Spleen (tissue), 11 donors: ENCODE results near the gene SHANK1. TPM values are rescaled to one million over a fixed set of nuclear protein-coding genes. Genes with fewer than 3 reads are reported as not detected.

ENCODE experiments used
- DNase-seq: peaks from one replicate; pipeline ENCODE4 v3.0.0-alpha.2; 2020
- H3K27ac ChIP-seq, 8 donors: fragments of 200-600 bp; sonication (generic) in 7 of 8; 1 replicate in 4 of 8; 2 replicates in 4 of 8; pipeline versions ENCODE4 v1.5.0 to v1.8.0; 2016 to 2021; ENCODE audit warnings: inconsistent platforms in 4 of 8, mild to moderate bottlenecking in 4 of 8, moderate library complexity in 1 of 8
- H3K27me3 ChIP-seq, 7 donors: fragments of 200-600 bp; sonication (generic) in 6 of 7; replicated peaks in 1 of 7; 1 replicate in 4 of 7; 2 replicates in 3 of 7; pipeline versions ENCODE4 v1.5.0 to v1.8.0; 2016 to 2021; ENCODE audit warnings: inconsistent platforms in 3 of 7, mild to moderate bottlenecking in 1 of 7
- H3K36me3 ChIP-seq, 6 donors: fragments of 200-600 bp; sonication (generic) in 5 of 6; 1 replicate in 4 of 6; 2 replicates in 2 of 6; pipeline versions ENCODE4 v1.5.0 to v1.8.0; 2016 to 2021; ENCODE audit warnings: inconsistent platforms in 2 of 6
- H3K4me1 ChIP-seq, 6 donors: fragments of 200-600 bp; sonication (generic) in 5 of 6; 1 replicate in 3 of 6; 2 replicates in 3 of 6; pipeline versions ENCODE4 v1.5.0 to v1.8.0; 2016 to 2021; ENCODE audit warnings: inconsistent platforms in 3 of 6
- H3K4me3 ChIP-seq, 8 donors: fragments of 200-600 bp; sonication (generic) in 7 of 8; 1 replicate in 4 of 8; 2 replicates in 4 of 8; pipeline versions ENCODE4 v1.5.0 to v1.8.0; 2016 to 2021; ENCODE audit warnings: inconsistent platforms in 4 of 8, mild to moderate bottlenecking in 4 of 8, moderate library complexity in 2 of 8
- H3K9me3 ChIP-seq, 8 donors: fragments of 200-600 bp; sonication (generic) in 7 of 8; 1 replicate in 4 of 8; 2 replicates in 4 of 8; pipeline versions ENCODE4 v1.5.0 to v1.8.0; 2016 to 2021; ENCODE audit warnings: inconsistent platforms in 4 of 8
- POLR2A ChIP-seq, 3 donors: fragments of 450-650 bp; IDR thresholded peaks; one replicate each; pipeline ENCODE4 v1.5.1; 2017; ENCODE audit warnings: antibody characterized with exemption in 3 of 3, mild to moderate bottlenecking in 1 of 3
- POLR2AphosphoS5 ChIP-seq, 3 donors: sonication (generic); formaldehyde crosslinking; IDR thresholded peaks; one replicate each; pipeline ENCODE4 v1.5.1; 2017; ENCODE audit warnings: antibody characterized with exemption in 3 of 3
- WGBS, 5 donors: extraction: QIAGEN DNeasy Blood & Tissue Kit in 3 of 5; methylation state at CpG; one replicate each; pipeline versions ENCODE4 v1.1.5 to v1.1.7; 2013 to 2018; 5-methylcytosine and 5-hydroxymethylcytosine counted together
- intact Hi-C: fragments of 100-400 bp; cut with DNase I; formaldehyde crosslinking; loops from one replicate; pipeline ENCODE4 v1.15.0; 2023; ENCODE audit warnings: low total_unique reads
- polyA plus RNA-seq, 3 donors: library from polyadenylated mRNA; stranded (reverse); fragments of 200-250 nt; gene quantifications; one replicate each; pipeline ENCODE4 v1.2.1, GENCODE V29; 2013
- total RNA-seq, 7 donors: library from RNA; depleted of rRNA in 3 of 7; stranded (reverse); fragments of >200 nt in 3 of 7; fragmentation: NEBNext Ultra II Directional in 4 of 7; extraction: Animal tissue kit (Norgen Biotek cat#: 25700) in 4 of 7; gene quantifications; one replicate each; pipeline versions ENCODE4 v1.1.0 to v1.2.1, GENCODE V29; 2016 to 2021
- TF ChIP-seq, protein P1 (sequence below), 11 experiments: fragments of 200-600 bp in 7 of 11; fragments of 450-650 bp in 4 of 11; sonication (generic) in 4 of 11; IDR thresholded peaks in 8 of 11; conservative IDR thresholded peaks in 3 of 11; 1 replicate in 7 of 11; 2 replicates in 4 of 11; pipeline versions ENCODE4 v1.4.0 to v1.8.0; 2016 to 2021; ENCODE audit warnings: antibody characterized with exemption in 11 of 11, inconsistent platforms in 4 of 11, mild to moderate bottlenecking in 1 of 11
- donor health status: healthy with polysubstance abuse.
- donor health status: DM: no; HTN: no; CAD: no; lungs with moderate emphysema.
- donor health status: DM: no; HTN: no; CAD: no.
- donor health status: Bipolar disorder and iron deficiency.
- donor health status: healthy.
- donor health status: DM: no; HTN: no; CAD: no.
- donor health status: DM: yes; HTN: yes; CAD: no.

Gene SHANK1
- total and polyA plus RNA-seq, 10 donors, result 0.07 to 1.8 (median 0.35) TPM; not detected in 2

DNA sequence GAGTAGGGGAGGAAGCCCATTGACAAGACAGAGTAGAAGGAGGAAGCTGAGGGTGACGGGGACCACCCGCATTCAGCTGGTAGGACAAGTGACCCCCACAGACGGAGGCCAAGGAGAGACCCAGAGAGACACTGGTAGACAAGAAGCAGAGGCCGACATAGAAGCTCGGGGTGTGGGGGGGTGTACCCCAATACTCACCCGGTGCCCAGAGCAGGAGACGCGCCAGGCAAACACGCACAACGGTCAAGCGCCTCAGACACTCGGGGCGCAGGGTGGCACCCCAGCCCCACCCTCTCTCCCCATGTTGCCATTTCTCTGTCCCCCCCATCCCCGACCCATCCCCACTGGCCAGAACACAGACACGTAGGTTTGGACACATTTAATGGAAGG is 23.5 kb downstream of the SHANK1 start:
- H3K36me3 ChIP-seq, result no peaks in the 10 kb centered on the region
- intact Hi-C loops, result no loop called here
- H3K9me3 ChIP-seq, result no peaks in the 10 kb centered on the region
- H3K4me1 ChIP-seq, result peaks cover 0 to 5% (median 0%) of the 10 kb centered on the region in 6 donors
- no peak for DNase-seq
- H3K27ac ChIP-seq, result no peak overlapping the region
- WGBS, 5 donors, result 53 to 63% (median 54%) methylated on average over 15 of the region's 15 CpGs
- no peak overlapping the region for H3K4me3 ChIP-seq
- H3K27me3 ChIP-seq, result peaks cover 0 to 99% (median 36%) of the 10 kb centered on the region in 7 donors
- TF ChIP-seq, protein P1, sequence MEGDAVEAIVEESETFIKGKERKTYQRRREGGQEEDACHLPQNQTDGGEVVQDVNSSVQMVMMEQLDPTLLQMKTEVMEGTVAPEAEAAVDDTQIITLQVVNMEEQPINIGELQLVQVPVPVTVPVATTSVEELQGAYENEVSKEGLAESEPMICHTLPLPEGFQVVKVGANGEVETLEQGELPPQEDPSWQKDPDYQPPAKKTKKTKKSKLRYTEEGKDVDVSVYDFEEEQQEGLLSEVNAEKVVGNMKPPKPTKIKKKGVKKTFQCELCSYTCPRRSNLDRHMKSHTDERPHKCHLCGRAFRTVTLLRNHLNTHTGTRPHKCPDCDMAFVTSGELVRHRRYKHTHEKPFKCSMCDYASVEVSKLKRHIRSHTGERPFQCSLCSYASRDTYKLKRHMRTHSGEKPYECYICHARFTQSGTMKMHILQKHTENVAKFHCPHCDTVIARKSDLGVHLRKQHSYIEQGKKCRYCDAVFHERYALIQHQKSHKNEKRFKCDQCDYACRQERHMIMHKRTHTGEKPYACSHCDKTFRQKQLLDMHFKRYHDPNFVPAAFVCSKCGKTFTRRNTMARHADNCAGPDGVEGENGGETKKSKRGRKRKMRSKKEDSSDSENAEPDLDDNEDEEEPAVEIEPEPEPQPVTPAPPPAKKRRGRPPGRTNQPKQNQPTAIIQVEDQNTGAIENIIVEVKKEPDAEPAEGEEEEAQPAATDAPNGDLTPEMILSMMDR (IDR thresholded peaks at IDR 0.05 in 8 of 11, conservative IDR thresholded peaks at IDR 0.05 in 3 of 11), result no peak
- TF ChIP-seq POLR2A (IDR thresholded peaks at IDR 0.05), result no peak
- no peak for TF ChIP-seq POLR2AphosphoS5 (IDR thresholded peaks at IDR 0.05)

DNA sequence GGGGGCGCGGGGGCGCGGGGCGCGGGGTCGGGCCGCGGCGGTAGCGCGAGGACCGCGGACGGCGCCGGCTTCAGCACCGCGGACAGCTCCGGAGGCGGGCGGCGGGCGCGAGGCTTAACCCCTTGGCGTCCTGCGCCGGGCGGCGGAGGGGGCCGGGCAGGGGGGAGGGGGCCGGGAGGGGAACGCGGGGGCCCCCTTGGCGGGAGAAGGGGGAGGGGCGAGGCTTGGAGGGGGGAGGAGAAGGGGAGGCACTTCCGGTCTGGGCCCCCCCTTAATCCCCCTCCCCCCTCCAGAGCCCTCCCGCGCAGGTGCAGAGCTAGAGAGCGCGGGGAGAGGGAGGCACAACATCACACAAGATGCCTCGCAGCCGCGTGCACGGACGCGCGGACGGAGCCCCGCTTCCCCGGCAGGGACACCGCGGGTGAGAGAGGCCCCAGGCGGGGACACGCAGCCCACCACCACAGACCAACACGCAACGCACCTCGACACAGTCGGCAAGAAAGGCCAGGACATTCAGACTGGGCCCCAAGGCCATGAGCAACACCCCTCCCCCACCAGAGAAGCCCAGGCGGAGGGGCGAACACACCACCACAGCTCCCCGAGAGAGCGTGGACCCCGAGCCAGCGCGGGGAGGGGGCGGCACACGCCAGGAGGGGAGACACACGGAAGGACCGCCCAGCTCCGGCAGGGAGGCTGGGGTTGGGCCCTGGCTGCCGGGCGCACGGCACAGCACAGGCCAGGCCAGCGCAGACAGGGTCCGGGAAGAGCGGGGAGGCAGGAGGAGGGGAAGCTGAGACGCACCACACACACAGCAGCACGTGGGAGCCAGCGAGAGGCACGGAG is 24.1 kb downstream of the SHANK1 start:
- WGBS, 5 donors, result 0 to 6% (median 3%) methylated on average over 16 to 75 of the region's 81 CpGs
- TF ChIP-seq POLR2AphosphoS5 (IDR thresholded peaks at IDR 0.05) (no peak), POLR2A (IDR thresholded peaks at IDR 0.05) (no peak)
- TF ChIP-seq, protein P1 (IDR thresholded peaks at IDR 0.05 in 8 of 11, conservative IDR thresholded peaks at IDR 0.05 in 3 of 11), result no peak
- no peaks in the 10 kb centered on the region for H3K36me3 ChIP-seq
- peaks cover 0 to 5% (median 0%) of the 10 kb centered on the region in 6 donors for H3K4me1 ChIP-seq
- intact Hi-C loops, result no loop called here
- H3K27ac ChIP-seq, result no peak overlapping the region
- no peak for DNase-seq
- no peak overlapping the region for H3K4me3 ChIP-seq
- peaks cover 0 to 99% (median 36%) of the 10 kb centered on the region in 7 donors for H3K27me3 ChIP-seq
- no peaks in the 10 kb centered on the region for H3K9me3 ChIP-seq

DNA sequence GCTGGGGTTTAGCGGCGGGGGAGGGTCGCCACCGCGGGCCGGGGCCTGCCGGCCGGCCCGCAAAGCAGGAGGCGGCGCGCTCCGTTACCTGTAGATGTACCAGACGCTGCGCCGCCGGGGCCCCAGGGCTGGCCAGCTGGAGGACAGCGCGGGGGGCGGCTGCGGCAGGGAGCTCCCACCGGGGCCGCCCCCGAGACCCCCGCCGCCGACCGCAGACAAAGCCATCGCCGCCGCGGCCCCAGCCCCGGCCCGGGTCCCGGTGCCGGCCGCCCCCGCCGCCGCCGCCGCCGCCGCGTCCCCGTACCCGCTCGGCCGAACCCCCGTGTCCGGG is 24.8 kb downstream of the SHANK1 start:
- Histone ChIP-seq H3K4me1 (peaks cover 0 to 5% (median 0%) of the 10 kb centered on the region in 6 donors), H3K27ac (no peak overlapping the region), H3K4me3 (no peak overlapping the region), H3K36me3 (no peaks in the 10 kb centered on the region), H3K27me3 (peaks cover 0 to 99% (median 36%) of the 10 kb centered on the region in 7 donors), H3K9me3 (no peaks in the 10 kb centered on the region)
- intact Hi-C loops, result no loop called here
- DNase-seq, result no peak
- TF ChIP-seq POLR2A (IDR thresholded peaks at IDR 0.05) (no peak), POLR2AphosphoS5 (IDR thresholded peaks at IDR 0.05) (no peak)
- TF ChIP-seq, protein P1 (IDR thresholded peaks at IDR 0.05 in 8 of 11, conservative IDR thresholded peaks at IDR 0.05 in 3 of 11), result no peak
- WGBS, 5 donors, result 0 to 6% (median 2%) methylated on average over 2 to 51 of the region's 51 CpGs
